H1 (cell line): Measurements from ENCODE around the gene ZNF213. TPM values are rescaled to one million over a fixed set of nuclear protein-coding genes. Genes with fewer than 3 reads are reported as not detected.

Experiments used
- CTCF ChIA-PET: fragments of 300-600 bp; sonication (Branson Sonifier 250); formaldehyde crosslinking; loops from one replicate; lab custom pipeline; 2021; ENCODE audit not compliant: partially characterized antibody; lab: Charles Lee
- POLR2A ChIA-PET: fragments of 300-600 bp; sonication (Branson Sonifier 250); formaldehyde crosslinking; loops from one replicate; lab custom pipeline; 2021; ENCODE audit warnings: inconsistent platforms; ENCODE audit not compliant: partially characterized antibody; lab: Charles Lee
- DNase-seq, 2 experiments: peaks; one replicate each; pipeline versions ENCODE4 v3.0.0 to v3.0.0-alpha.2; 2010 to 2022; ENCODE audit warnings: low spot score in 2 of 2, low read depth in 1 of 2, mixed read lengths in 1 of 2
- FAIRE-seq: peaks from 2 replicates; lab custom pipeline; 2011; peaks lifted over from hg19 to GRCh38; lab: Jason Lieb, UNC
- H2AFZ ChIP-seq: 2 replicates; pipeline ENCODE4 v1.8.1; 2012; ENCODE audit warnings: low read length, inconsistent platforms
- H2AK5ac ChIP-seq: 2 replicates; pipeline ENCODE4 v1.6.1; 2013; ENCODE audit warnings: low read depth, low read length
- H2BK120ac ChIP-seq: replicated peaks from 2 replicates; pipeline ENCODE3; 2013; ENCODE audit warnings: low read depth, low read length, inconsistent platforms
- H2BK12ac ChIP-seq: 2 replicates; pipeline ENCODE4 v1.6.1; 2013; ENCODE audit warnings: low read depth, low read length
- H2BK15ac ChIP-seq: 2 replicates; pipeline ENCODE4 v1.6.1; 2013; ENCODE audit warnings: low read length
- H2BK20ac ChIP-seq: 2 replicates; pipeline ENCODE4 v1.6.1; 2013; ENCODE audit warnings: low read length
- H2BK5ac ChIP-seq: 2 replicates; pipeline ENCODE4 v1.6.1; 2013; ENCODE audit warnings: low read depth, low read length
- H3K14ac ChIP-seq: 2 replicates; pipeline ENCODE4 v1.6.1; 2013; ENCODE audit warnings: inconsistent platforms; ENCODE audit not compliant: insufficient read length
- H3K18ac ChIP-seq: 2 replicates; pipeline ENCODE4 v1.6.1; 2013; ENCODE audit warnings: low read length; ENCODE audit errors: extremely low read depth
- H3K23ac ChIP-seq: 2 replicates; pipeline ENCODE4 v1.6.1; 2013; ENCODE audit warnings: inconsistent platforms; ENCODE audit not compliant: insufficient read length
- H3K23me2 ChIP-seq: 2 replicates; pipeline ENCODE4 v1.6.1; 2013; ENCODE audit warnings: low read depth, low read length
- H3K27ac ChIP-seq: 2 replicates; pipeline ENCODE4 v1.6.1; 2011; ENCODE audit warnings: low read depth, low read length, inconsistent platforms
- H3K27me3 ChIP-seq, 4 experiments: replicated peaks in 1 of 4; 1 replicate in 1 of 4; 2 replicates in 3 of 4; pipeline versions ENCODE4 v1.6.1 to v1.8.1; 2011 to 2013; ENCODE audit warnings: low read length in 3 of 4, mild to moderate bottlenecking in 3 of 4, inconsistent platforms in 2 of 4, mixed read lengths in 2 of 4, moderate library complexity in 1 of 4; ENCODE audit not compliant: control insufficient read depth in 3 of 4, insufficient read depth in 3 of 4; ENCODE audit errors: extremely low read depth in 1 of 4
- H3K36me3 ChIP-seq, 4 experiments: 2 replicates each; pipeline versions ENCODE4 v1.6.1 to v1.8.1; 2011 to 2013; ENCODE audit warnings: mild to moderate bottlenecking in 4 of 4, low read length in 3 of 4, moderate library complexity in 2 of 4, control low read depth in 1 of 4, inconsistent platforms in 1 of 4; ENCODE audit not compliant: insufficient read depth in 4 of 4, control insufficient read depth in 2 of 4
- H3K4ac ChIP-seq: replicated peaks from 2 replicates; pipeline ENCODE3; 2013; ENCODE audit warnings: low read length, low read depth, mixed read lengths, inconsistent platforms; ENCODE audit not compliant: insufficient read length
- H3K4me1 ChIP-seq, 4 experiments: replicated peaks in 1 of 4; 1 replicate in 1 of 4; 2 replicates in 3 of 4; pipeline versions ENCODE4 v1.6.1 to v1.8.1; 2011 to 2013; ENCODE audit warnings: low read length in 3 of 4, inconsistent platforms in 2 of 4, mixed read lengths in 1 of 4; ENCODE audit not compliant: insufficient read depth in 4 of 4, control insufficient read depth in 3 of 4
- H3K4me2 ChIP-seq, 2 experiments: 2 replicates each; pipeline versions ENCODE4 v1.6.1 to v1.8.1; 2011 to 2013; ENCODE audit warnings: low read depth in 2 of 2, low read length in 2 of 2, control low read depth in 1 of 2, inconsistent platforms in 1 of 2, mild to moderate bottlenecking in 1 of 2; ENCODE audit not compliant: insufficient read depth in 1 of 2
- H3K4me3 ChIP-seq, 4 experiments: fragments of 200-600, 300-600 bp in 1 of 4; sonication (generic), shearing (Covaris generic), sonication (Bioruptor Twin) in 1 of 4; 2 replicates each; pipeline versions ENCODE4 v1.5.1 to v1.8.1; 2011 to 2016; ENCODE audit warnings: low read length in 4 of 4, low read depth in 3 of 4, control low read depth in 2 of 4, inconsistent platforms in 2 of 4, mild to moderate bottlenecking in 2 of 4, mixed read lengths in 1 of 4, moderate library complexity in 1 of 4; ENCODE audit not compliant: insufficient read depth in 2 of 4; ENCODE audit errors: extremely low read depth in 1 of 4
- H3K56ac ChIP-seq: replicated peaks from 2 replicates; pipeline ENCODE3; 2013; ENCODE audit warnings: low read depth, mild to moderate bottlenecking, mixed read lengths, low read length, inconsistent platforms; ENCODE audit not compliant: insufficient read length
- H3K79me1 ChIP-seq: 2 replicates; pipeline ENCODE4 v1.6.1; 2013; ENCODE audit warnings: low read depth, low read length, control low read depth
- H3K79me2 ChIP-seq, 2 experiments: 2 replicates each; pipeline versions ENCODE4 v1.6.1 to v1.8.1; 2012 to 2013; ENCODE audit warnings: low read length in 2 of 2, mild to moderate bottlenecking in 2 of 2, inconsistent platforms in 1 of 2; ENCODE audit not compliant: insufficient read depth in 2 of 2, control insufficient read depth in 1 of 2
- H3K9ac ChIP-seq, 4 experiments: replicated peaks in 1 of 4; 1 replicate in 1 of 4; 2 replicates in 3 of 4; pipeline versions ENCODE4 v1.6.1 to v1.8.1; 2011 to 2013; ENCODE audit warnings: low read depth in 3 of 4, low read length in 3 of 4, control low read depth in 2 of 4, mild to moderate bottlenecking in 2 of 4, moderate library complexity in 2 of 4, inconsistent platforms in 1 of 4; ENCODE audit errors: extremely low read depth in 1 of 4
- H3K9me3 ChIP-seq, 2 experiments: 2 replicates each; pipeline versions ENCODE4 v1.6.1 to v1.8.1; 2012 to 2013; ENCODE audit warnings: mild to moderate bottlenecking in 2 of 2, moderate library complexity in 2 of 2, control low read depth in 1 of 2, inconsistent platforms in 1 of 2, low read depth in 1 of 2, low read length in 1 of 2, mixed read lengths in 1 of 2; ENCODE audit not compliant: insufficient read depth in 2 of 2
- H4K20me1 ChIP-seq, 2 experiments: replicated peaks in 1 of 2; 2 replicates each; pipeline versions ENCODE3 to v1.8.1; 2011 to 2013; ENCODE audit warnings: inconsistent platforms in 2 of 2, low read length in 2 of 2, mild to moderate bottlenecking in 1 of 2; ENCODE audit not compliant: insufficient read depth in 2 of 2, control insufficient read depth in 1 of 2
- H4K5ac ChIP-seq: 2 replicates; pipeline ENCODE4 v1.6.1; 2013; ENCODE audit warnings: low read length, low read depth, mixed read lengths, inconsistent platforms; ENCODE audit not compliant: insufficient read length
- H4K8ac ChIP-seq: 2 replicates; pipeline ENCODE4 v1.8.0; 2013; ENCODE audit warnings: mild to moderate bottlenecking, moderate library complexity, low read length, inconsistent platforms; ENCODE audit not compliant: insufficient read depth; ENCODE audit errors: extremely low read depth
- H4K91ac ChIP-seq: replicated peaks from 2 replicates; pipeline ENCODE3; 2013; ENCODE audit warnings: low read length, mixed read lengths, inconsistent platforms; ENCODE audit not compliant: insufficient read length
- BCL11A ChIP-seq, 2 experiments: IDR thresholded peaks; one replicate each; pipeline ENCODE4 v1.6.1; 2011; ENCODE audit warnings: low read depth in 2 of 2, low read length in 2 of 2, mild to moderate bottlenecking in 2 of 2
- GABPA ChIP-seq: IDR thresholded peaks from 2 replicates; pipeline ENCODE4 v1.6.1; 2011; ENCODE audit warnings: mild to moderate bottlenecking, low read length, moderate library complexity, borderline replicate concordance; ENCODE audit not compliant: insufficient read depth
- GTF2F1 ChIP-seq: IDR thresholded peaks from 2 replicates; pipeline ENCODE4 v1.6.1; 2012; ENCODE audit warnings: low read depth, low read length, improper control_type of control experiment, borderline replicate concordance
- PHF8 ChIP-seq: fragments of 200-600 bp; sonication (generic); conservative IDR thresholded peaks from 2 replicates; pipeline ENCODE4 v1.7.1; 2012; ENCODE audit warnings: low read depth, mild to moderate bottlenecking, inconsistent platforms, low read length, moderate library complexity
- POLR2AphosphoS5 ChIP-seq: IDR thresholded peaks from 2 replicates; pipeline ENCODE4 v1.6.1; 2011; ENCODE audit warnings: low read depth, low read length
- RAD21 ChIP-seq, 2 experiments: IDR thresholded peaks in 1 of 2; conservative IDR thresholded peaks in 1 of 2; 2 replicates each; pipeline ENCODE4 v1.6.1; 2011; ENCODE audit warnings: low read depth in 2 of 2, low read length in 2 of 2, improper control_type of control experiment in 1 of 2, inconsistent platforms in 1 of 2, mild to moderate bottlenecking in 1 of 2, moderate library complexity in 1 of 2
- RFX5 ChIP-seq: IDR thresholded peaks from 2 replicates; pipeline ENCODE4 v1.6.1; 2011; ENCODE audit warnings: low read depth, low read length, improper control_type of control experiment, borderline replicate concordance
- SP1 ChIP-seq: IDR thresholded peaks from 2 replicates; pipeline ENCODE4 v1.6.1; 2011; ENCODE audit warnings: low read depth, low read length
- TAF7 ChIP-seq: optimal IDR thresholded peaks from 2 replicates; pipeline ENCODE3; 2011; ENCODE audit warnings: low read depth, mild to moderate bottlenecking, inconsistent platforms, low read length, moderate library complexity, borderline replicate concordance
- TBP ChIP-seq: IDR thresholded peaks from 2 replicates; pipeline ENCODE4 v1.6.1; 2011; ENCODE audit warnings: low read depth, low read length, improper control_type of control experiment
- WGBS, 2 experiments: shearing (Covaris generic) in 1 of 2; methylation state at CpG; one replicate each; pipeline versions ENCODE4 v1.1.6 to v1.1.7; 2013 to 2015; ENCODE audit warnings: low lambda C conversion rate in 2 of 2, mixed read lengths in 2 of 2, inconsistent platforms in 1 of 2, low coverage in 1 of 2, missing lambda C conversion rate in 1 of 2; ENCODE audit not compliant: insufficient replicate concordance in 2 of 2, insufficient coverage in 1 of 2, insufficient read length in 1 of 2; ENCODE audit errors: extremely low coverage in 1 of 2, missing lambda C conversion rate in 1 of 2; 5-methylcytosine and 5-hydroxymethylcytosine counted together
- polyA plus RNA-seq, 7 experiments: library from polyadenylated mRNA; depleted of rRNA in 3 of 7; stranded (reverse) in 5 of 7; unstranded in 2 of 7; fragments of >200 nt in 5 of 7; fragments of 200-250 nt in 2 of 7; gene quantifications; 1 replicate in 5 of 7; 2 replicates in 1 of 7; 4 replicates in 1 of 7; pipeline versions ENCODE4 v1.2.1 to v1.2.3, GENCODE V29; 2011 to 2013; ENCODE audit warnings: missing spikeins in 2 of 7, mixed read lengths in 2 of 7
- total RNA-seq: library from RNA; stranded (reverse); fragmentation: NEBNext Ultra II Directional; extraction: Animal tissue kit (Norgen Biotek cat#: 25700); gene quantifications from 2 replicates; pipeline ENCODE4 v1.2.1, GENCODE V29; 2021

Gene ZNF213
- total and polyA plus RNA-seq, 2 of the 8 experiments (the other 6 are each of a cell fraction or from before 2014, with no cell fraction given), result 1.6 to 6.9 TPM

GRCh38 chr16:3099732-3100499, 34.9 kb upstream of the ZNF213 start:
- Histone ChIP-seq H3K4me2 (peak overlapping the region; percentile 82 to 94), H3K23ac (no peak overlapping the region), H2BK5ac (peak overlapping the region; percentile 99), H2BK120ac (peak overlapping the region; percentile 2), H2BK15ac (peak overlapping the region; percentile 21; the same call in 1 of the 2 replicates), H3K4me3 (peak overlapping the region; percentile 67 to 96 (median 88)), H3K79me1 (peaks cover 4% of the 10 kb centered on the region; the same call in 1 of the 2 replicates), H2BK20ac (0 out of 2 replicates have a peak overlapping the region, but pooled peaks have one; percentile 37), H2AK5ac (no peak overlapping the region), H3K14ac (peak overlapping the region; percentile 2), H3K36me3 (peaks cover 0 to 9% (median 0%) of the 10 kb centered on the region in 4 experiments; a peak in 2 of 8 replicates), H4K20me1 (peaks cover 0 to 4% of the 10 kb centered on the region in 2 experiments), H3K4me1 (peaks cover 14 to 30% (median 16%) of the 10 kb centered on the region in 4 experiments), H3K27me3 (no peaks in the 10 kb centered on the region), H3K56ac (peak overlapping the region; percentile 47), H4K8ac (no peak overlapping the region), H4K91ac (peak overlapping the region; percentile 32), H3K79me2 (peaks cover 11 to 37% of the 10 kb centered on the region in 2 experiments; a peak in 3 of 4 replicates), H3K9ac (peak overlapping the region; percentile 40 to 88 (median 72)), H3K27ac (peak overlapping the region; percentile 93), H4K5ac (peak overlapping the region; percentile 87), H3K23me2 (peaks cover 20% of the 10 kb centered on the region), H2BK12ac (peak overlapping the region; percentile 64), H2AFZ (no peak overlapping the region), H3K4ac (peak overlapping the region; percentile 54), H3K18ac (peak overlapping the region; percentile 100), H3K9me3 (no peaks in the 10 kb centered on the region)
- DNase-seq, result peak; percentile 86 to 96
- POLR2A ChIA-PET, result interaction anchor here (0.7 to 15.4 kb wide), 35 partner anchors 10 to 184 kb away, joined by 3 to 169 read pairs (median 13); partner anchors contain the start of genes CLDN6, CLDN9, HCFC1R1 and IL32
- WGBS, 2 experiments, result 1% methylated on average over 24 of the region's 39 CpGs; no CpG with 5 or more reads in 1 of the 2 experiments
- FAIRE-seq, result no peak
- CTCF ChIA-PET, result interaction anchor here (0.5 to 36.8 kb wide), 12 partner anchors 13 to 75 kb away, joined by 4 to 619 read pairs (median 11); partner anchors contain the start of genes ZNF205 and ZNF213
- TF ChIP-seq RAD21 (IDR thresholded peaks at IDR 0.05 in 1 of 2, conservative IDR thresholded peaks at IDR 0.05 in 1 of 2; ENCODE audit: low read depth in 2 of 2, low read length in 2 of 2) (no peak), GTF2F1 (no peak), TBP (peak; percentile 81), SP1 (peak; percentile 42; the same call in 1 of the 2 replicates), BCL11A (IDR thresholded peaks at IDR 0.05; ENCODE audit: low read depth in 2 of 2, low read length in 2 of 2) (no peak), RFX5 (no peak), GABPA (no peak), POLR2AphosphoS5 (peak; percentile 93), TAF7 (peak; percentile 81), PHF8 (peak; percentile 47; the same call in 1 of the 2 replicates)
